GM23248 (cell line): ENCODE measurements around the gene ANKRD18B. TPM values are rescaled to one million over a fixed set of nuclear protein-coding genes. Genes with fewer than 3 reads are reported as not detected.
"Not testable (repeated sequence)": the region's sequence is repeated elsewhere in the genome, so short reads cannot be mapped to it uniquely, and the experiment has no call there.

Experiments used
- DNase-seq: peaks from one replicate; pipeline ENCODE4 v3.0.0-alpha.2; 2015
- H2AFZ ChIP-seq: fragments of 200-600 bp; sonication (generic); 2 replicates; pipeline ENCODE4 v1.6.1; 2016; ENCODE audit warnings: antibody characterized with exemption
- H3F3A ChIP-seq: fragments of 200-600 bp; sonication (generic); 2 replicates; pipeline ENCODE4 v1.6.1; 2016; ENCODE audit warnings: mild to moderate bottlenecking, antibody characterized with exemption, mixed run types; ENCODE audit not compliant: insufficient read depth
- H3K27ac ChIP-seq: fragments of 200-600 bp; sonication (generic); 2 replicates; pipeline ENCODE4 v1.5.1; 2016; ENCODE audit warnings: mild to moderate bottlenecking
- H3K27me3 ChIP-seq: fragments of 200-600 bp; sonication (generic); replicated peaks from 2 replicates; pipeline ENCODE4 v1.6.1; 2016; ENCODE audit warnings: mild to moderate bottlenecking; ENCODE audit not compliant: insufficient read depth
- H3K36me3 ChIP-seq: fragments of 200-600 bp; sonication (generic); 2 replicates; pipeline ENCODE4 v1.6.1; 2016; ENCODE audit warnings: low read depth, mild to moderate bottlenecking
- H3K4me1 ChIP-seq: fragments of 200-600 bp; sonication (generic); 2 replicates; pipeline ENCODE4 v1.6.1; 2016; ENCODE audit warnings: mild to moderate bottlenecking; ENCODE audit not compliant: insufficient read depth
- H3K4me2 ChIP-seq: fragments of 200-600 bp; sonication (generic); one replicate; pipeline ENCODE4 v1.6.1; 2016; ENCODE audit warnings: mild to moderate bottlenecking; ENCODE audit not compliant: unreplicated experiment
- H3K4me3 ChIP-seq: fragments of 200-600 bp; sonication (generic); 2 replicates; pipeline ENCODE4 v1.5.1; 2016; ENCODE audit warnings: mild to moderate bottlenecking
- H3K79me2 ChIP-seq: fragments of 200-600 bp; sonication (generic); 2 replicates; pipeline ENCODE4 v1.6.1; 2016; ENCODE audit warnings: mild to moderate bottlenecking; ENCODE audit not compliant: insufficient read depth
- H3K9ac ChIP-seq: fragments of 200-600 bp; sonication (generic); 2 replicates; pipeline ENCODE4 v1.6.1; 2016; ENCODE audit warnings: mild to moderate bottlenecking
- H3K9me2 ChIP-seq: fragments of 200-600 bp; sonication (generic); 2 replicates; pipeline ENCODE4 v1.6.1; 2016; ENCODE audit warnings: mixed run types, mild to moderate bottlenecking, moderate library complexity; ENCODE audit not compliant: insufficient read depth
- H3K9me3 ChIP-seq: fragments of 200-600 bp; sonication (generic); one replicate; pipeline ENCODE4 v1.6.1; 2017; ENCODE audit warnings: low read depth
- H4K20me1 ChIP-seq: fragments of 200-600 bp; sonication (generic); 2 replicates; pipeline ENCODE4 v1.6.0; 2016; ENCODE audit not compliant: insufficient read depth
- EZH2 ChIP-seq: fragments of 200-600 bp; sonication (generic); IDR thresholded peaks from 2 replicates; pipeline ENCODE4 v1.6.1; 2018; ENCODE audit warnings: antibody characterized with exemption, mild to moderate bottlenecking; ENCODE audit not compliant: insufficient read depth, poor library complexity, severe bottlenecking
- EZH2phosphoT487 ChIP-seq: fragments of 200-600 bp; sonication (generic); IDR thresholded peaks from 2 replicates; pipeline ENCODE4 v1.6.1; 2018; ENCODE audit warnings: antibody characterized with exemption, moderate library complexity, mild to moderate bottlenecking, low read depth; ENCODE audit not compliant: insufficient read depth
- WGBS, 2 experiments: methylation state at CpG; one replicate each; pipeline ENCODE4 v1.1.6; 2015 to 2017; ENCODE audit warnings: low lambda C conversion rate in 2 of 2, low coverage in 1 of 2; ENCODE audit errors: missing lambda C conversion rate in 2 of 2; 5-methylcytosine and 5-hydroxymethylcytosine counted together
- in situ Hi-C: fragments of 300-500 bp; cut with MboI; formaldehyde crosslinking; loops from 2 replicates; pipeline ENCODE4 v1.15.0; 2020
- polyA plus RNA-seq: library from polyadenylated mRNA; unstranded; fragments of >200 nt; fragmentation: Nextera tagmentation; extraction: Ambion mirVana; gene quantifications from 2 replicates; pipeline ENCODE4 v1.2.1, GENCODE V29; 2016
- total RNA-seq: library from RNA; depleted of rRNA; stranded (reverse); fragments of >200 nt; shearing (Covaris generic); gene quantifications from 2 replicates; pipeline ENCODE4 v1.2.3, GENCODE V29; 2014

Gene ANKRD18B
- total and polyA plus RNA-seq, 2 experiments from 2014 or later = 0.11 to 0.74 TPM

DNA sequence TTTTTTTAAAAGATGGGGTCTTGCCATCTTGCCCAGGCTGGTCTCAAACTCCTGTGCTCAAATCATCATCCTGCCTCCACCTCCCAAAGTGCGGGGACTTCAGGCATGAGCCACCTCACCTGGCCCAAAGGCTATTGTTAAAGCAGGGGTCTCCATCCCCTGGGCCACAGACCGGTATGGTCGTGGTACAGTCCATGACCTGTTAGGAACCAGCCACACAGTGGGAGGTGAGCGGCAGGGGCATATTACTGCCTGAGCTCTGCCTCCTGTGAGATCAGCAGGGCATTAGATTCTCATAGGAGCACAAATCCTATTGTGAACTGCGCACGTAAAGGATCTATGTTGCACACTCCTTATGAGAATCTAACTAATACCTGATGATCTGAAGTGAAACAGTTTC is 43.1 kb upstream of the ANKRD18B start:
- no peak overlapping the region for H3K9ac ChIP-seq
- H2AFZ ChIP-seq = no peak overlapping the region
- no peak overlapping the region for H3K4me3 ChIP-seq
- no peaks in the 10 kb centered on the region for H3K36me3 ChIP-seq
- H3K79me2 ChIP-seq = no peaks in the 10 kb centered on the region
- 88 to 89% methylated on average over 6 of the region's 6 CpGs for WGBS, 2 experiments
- H3K27me3 ChIP-seq = no peaks in the 10 kb centered on the region
- H3K27ac ChIP-seq = no peak overlapping the region
- in situ Hi-C loops = no loop called here
- TF ChIP-seq EZH2 (no peak), EZH2phosphoT487 (no peak)
- no peak for DNase-seq
- H4K20me1 ChIP-seq = no peaks in the 10 kb centered on the region
- H3K9me3 ChIP-seq = no peaks in the 10 kb centered on the region
- no peaks in the 10 kb centered on the region for H3F3A ChIP-seq
- H3K4me2 ChIP-seq = no peak overlapping the region
- no peaks in the 10 kb centered on the region for H3K9me2 ChIP-seq
- H3K4me1 ChIP-seq = no peaks in the 10 kb centered on the region

DNA sequence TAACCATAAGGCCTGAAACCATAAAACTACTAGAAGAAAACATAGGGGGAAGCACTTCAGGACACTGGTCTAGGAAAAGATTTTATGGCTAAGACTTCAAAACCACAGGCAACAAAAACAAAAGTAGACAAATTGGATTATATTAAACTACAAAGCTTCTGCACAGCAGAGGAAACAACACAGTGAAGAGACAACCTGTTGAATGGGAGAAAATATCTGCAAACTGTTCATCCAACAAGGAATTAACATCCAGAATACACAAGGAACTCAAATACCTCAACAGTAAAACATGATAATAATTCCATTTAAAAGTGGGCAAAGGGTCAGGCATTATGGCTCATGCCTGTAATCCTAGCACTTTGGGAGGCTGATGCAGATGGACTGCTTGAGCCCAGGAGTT is 38.7 kb upstream of the ANKRD18B start:
- in situ Hi-C loops, DNase-seq, H4K20me1 ChIP-seq, H3K4me2 ChIP-seq, H3K36me3 ChIP-seq, H3K9me2 ChIP-seq, H3K79me2 ChIP-seq, H3K27me3 ChIP-seq, H2AFZ ChIP-seq, H3K9me3 ChIP-seq, H3K27ac ChIP-seq, H3K9ac ChIP-seq, H3K4me3 ChIP-seq: not testable (repeated sequence)
- Histone ChIP-seq H3K4me1 (peaks cover 15% of the 10 kb centered on the region), H3F3A (peaks cover 19% of the 10 kb centered on the region)

- Histone ChIP-seq H3K36me3 (no peaks in the 10 kb centered on the region), H3K27ac (no peak overlapping the region), H3K4me2 (peak overlapping the region; percentile 46), H3K4me1 (peaks cover 19% of the 10 kb centered on the region), H3K9me2 (no peaks in the 10 kb centered on the region), H3K9ac (no peak overlapping the region), H3F3A (peaks cover 22% of the 10 kb centered on the region), H3K79me2 (no peaks in the 10 kb centered on the region), H2AFZ (no peak overlapping the region; the same call in 1 of the 2 replicates), H4K20me1 (no peaks in the 10 kb centered on the region), H3K27me3 (no peaks in the 10 kb centered on the region), H3K4me3 (peak overlapping the region; percentile 0; the same call in 1 of the 2 replicates), H3K9me3 (no peaks in the 10 kb centered on the region)
- TF ChIP-seq EZH2 = no peak
- 0 out of 2 replicates have a peak, but pooled peaks have one; percentile 38 for TF ChIP-seq EZH2phosphoT487
- peak; percentile 68 for DNase-seq
- 3 to 6% methylated on average over 2 of the region's 2 CpGs for WGBS, 2 experiments
- in situ Hi-C loops = no loop called here
These were observed 35.0 kb upstream of the ANKRD18B start for GRCh38 chr9:33489066-33489465.

DNA sequence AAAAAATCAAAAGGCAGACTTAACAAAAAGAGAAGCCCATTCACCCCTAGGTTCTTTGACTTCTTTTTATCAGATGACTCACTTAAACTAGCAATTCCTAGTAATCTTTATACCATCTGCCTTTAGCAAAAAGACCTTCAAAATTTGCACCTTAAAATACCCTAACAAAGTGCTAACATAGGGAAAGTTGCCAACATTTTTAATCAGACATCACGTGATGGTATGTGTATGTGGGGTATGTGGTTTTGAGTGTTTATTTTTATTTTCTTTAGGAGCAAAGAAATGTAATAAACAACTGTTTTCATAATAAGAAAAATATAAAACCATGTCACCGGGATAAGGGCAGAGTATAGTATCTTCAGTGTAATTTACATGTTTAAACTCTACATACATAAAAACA is 30.2 kb upstream of the ANKRD18B start:
- H3F3A ChIP-seq = peaks cover 14% of the 10 kb centered on the region

GRCh38 chr9:33498387-33498786 is 25.7 kb upstream of the ANKRD18B start:
- in situ Hi-C loops = no loop called here
- H4K20me1 ChIP-seq = no peaks in the 10 kb centered on the region
- H3K27ac ChIP-seq = no peak overlapping the region
- H3K79me2 ChIP-seq = no peaks in the 10 kb centered on the region
- H3K9ac ChIP-seq = no peak overlapping the region
- peak overlapping the region; percentile 72; the same call in 1 of the 2 replicates for H2AFZ ChIP-seq
- 0 out of 2 replicates have a peak, but pooled peaks cover 7% of the 10 kb centered on the region for H3K4me1 ChIP-seq
- no peaks in the 10 kb centered on the region for H3K9me2 ChIP-seq
- TF ChIP-seq EZH2phosphoT487 (no peak), EZH2 (no peak)
- H3K9me3 ChIP-seq = no peaks in the 10 kb centered on the region
- no peak overlapping the region for H3K4me2 ChIP-seq
- H3K36me3 ChIP-seq = no peaks in the 10 kb centered on the region
- no peaks in the 10 kb centered on the region for H3K27me3 ChIP-seq
- peak; percentile 48 for DNase-seq
- 4 to 8% methylated on average over 1 of the region's 1 CpG for WGBS, 2 experiments
- H3K4me3 ChIP-seq = no peak overlapping the region
- H3F3A ChIP-seq = no peaks in the 10 kb centered on the region

More for the DNA sequence above, 30.2 kb upstream of the ANKRD18B start:
- H3K79me2 ChIP-seq, H3K9me3 ChIP-seq, H3K4me2 ChIP-seq, H3K9ac ChIP-seq, H4K20me1 ChIP-seq, H3K4me3 ChIP-seq, H3K9me2 ChIP-seq, H3K27me3 ChIP-seq, H3K27ac ChIP-seq, H3K36me3 ChIP-seq, H2AFZ ChIP-seq, DNase-seq, in situ Hi-C loops: not testable (repeated sequence)
- WGBS, 2 experiments = 57 to 62% methylated on average over 2 of the region's 2 CpGs
- H3K4me1 ChIP-seq = peaks cover 17% of the 10 kb centered on the region
